HG02884 (cell line): ENCODE measurements around the gene PROX1.
"Not testable (repeated sequence)": the region's sequence is repeated elsewhere in the genome, so short reads cannot be mapped to it uniquely, and the experiment has no call there.

ENCODE experiments used
- ATAC-seq: cut with Tn5 transposase; IDR thresholded peaks from one replicate; pipeline ENCODE4 v1.9.1; 2021; ENCODE audit warnings: mild to moderate bottlenecking, moderate library complexity; ENCODE audit not compliant: unreplicated experiment

The PROX1 gene

DNA sequence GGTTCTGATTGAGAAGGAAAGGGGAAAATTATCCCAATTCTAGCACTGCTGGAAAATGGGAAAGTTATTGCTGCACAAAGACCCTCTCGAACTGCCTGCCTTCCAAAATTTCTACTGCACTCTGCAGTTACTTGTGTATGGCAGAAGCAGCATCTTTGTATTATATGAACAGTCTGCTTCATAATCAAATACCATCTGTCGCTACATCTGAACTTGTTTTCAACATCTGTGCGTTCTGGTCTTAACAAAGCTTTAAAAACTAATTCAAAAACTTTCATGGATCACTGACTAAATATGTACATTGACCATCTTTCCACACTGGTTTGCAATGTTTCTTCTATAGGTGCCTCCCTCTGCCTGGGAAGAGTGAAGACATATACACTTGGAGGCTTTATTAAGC, 79.2 kb downstream of the PROX1 start:
- ATAC-seq, result no peak

DNA sequence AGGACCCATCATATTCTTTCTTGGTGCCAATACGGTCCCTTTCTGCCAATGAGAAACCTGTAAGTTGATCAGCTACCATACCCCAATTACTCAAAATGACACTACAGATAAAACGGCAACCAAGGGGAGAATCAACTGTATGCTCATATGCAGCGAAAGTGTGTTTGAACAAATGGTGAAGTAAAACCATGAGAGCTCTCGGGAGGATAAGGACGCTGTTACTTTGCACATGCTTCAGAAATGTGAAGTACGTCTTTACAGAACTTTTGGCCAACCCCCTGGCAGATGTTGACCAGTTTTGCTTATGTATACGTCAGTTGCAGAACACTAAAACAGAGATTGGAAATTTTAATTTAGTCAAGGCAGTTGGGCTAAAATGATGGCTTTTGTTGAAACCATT, 79.6 kb downstream of the PROX1 start:
- no peak for ATAC-seq

DNA sequence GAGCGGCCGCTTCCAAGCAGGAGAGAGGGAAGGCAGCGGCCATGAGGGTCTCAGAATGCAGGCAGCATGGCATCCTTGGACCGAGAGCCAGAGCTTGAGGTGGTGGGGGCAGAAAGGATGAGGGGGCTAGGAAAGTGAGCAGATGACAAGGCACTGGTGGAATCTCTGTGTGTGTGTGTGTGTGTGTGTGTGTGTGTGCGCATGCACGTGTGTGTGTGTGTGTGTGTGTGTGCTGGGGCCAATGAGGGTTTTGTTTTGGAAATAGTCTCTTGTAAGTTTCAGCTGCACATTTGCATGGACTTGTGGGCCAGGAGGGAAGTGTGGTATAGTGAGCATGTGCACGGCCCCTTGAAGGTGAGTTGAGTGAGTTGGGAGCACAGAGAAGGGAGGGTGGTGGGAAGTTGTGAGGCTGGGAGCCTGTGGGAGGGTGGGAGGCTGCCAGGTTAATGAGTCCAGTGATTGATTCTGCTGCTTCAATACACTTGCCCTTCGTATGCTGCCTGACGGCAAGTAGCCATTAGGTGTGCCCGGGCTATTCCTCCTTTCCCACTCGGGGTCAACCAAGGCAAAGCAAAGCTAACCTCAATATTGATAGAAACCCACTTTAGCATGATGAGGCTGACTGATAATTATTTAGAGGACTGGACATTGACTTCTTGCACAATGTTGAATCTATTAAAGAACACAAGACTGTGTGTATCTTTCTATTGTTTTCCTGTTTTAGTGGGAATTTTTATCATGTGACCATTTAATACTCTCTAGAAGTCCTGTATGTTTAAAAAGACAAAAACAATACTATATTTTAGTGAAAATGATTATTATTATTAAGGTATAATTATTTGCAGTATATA, 80.3 kb downstream of the PROX1 start:
- no peak for ATAC-seq

DNA sequence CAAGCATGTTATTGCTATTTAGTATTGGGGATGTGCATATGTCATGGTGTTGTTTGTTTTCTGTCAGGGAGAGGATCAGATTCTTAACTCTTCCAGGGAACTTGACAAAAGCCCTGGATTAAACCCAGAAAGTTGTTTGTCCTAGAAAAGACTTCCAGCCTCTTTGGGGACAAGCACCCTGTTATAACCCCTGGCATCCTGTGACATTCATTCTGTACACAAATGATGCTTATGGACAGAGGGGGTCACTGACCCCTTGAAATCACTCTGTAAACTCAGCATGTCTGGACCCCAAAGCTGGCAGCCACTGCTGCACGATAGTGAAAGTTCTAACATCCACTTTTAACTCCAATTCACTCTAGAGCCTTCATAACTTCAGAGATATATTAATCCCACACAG, 81.2 kb downstream of the PROX1 start:
- ATAC-seq, result no peak

DNA sequence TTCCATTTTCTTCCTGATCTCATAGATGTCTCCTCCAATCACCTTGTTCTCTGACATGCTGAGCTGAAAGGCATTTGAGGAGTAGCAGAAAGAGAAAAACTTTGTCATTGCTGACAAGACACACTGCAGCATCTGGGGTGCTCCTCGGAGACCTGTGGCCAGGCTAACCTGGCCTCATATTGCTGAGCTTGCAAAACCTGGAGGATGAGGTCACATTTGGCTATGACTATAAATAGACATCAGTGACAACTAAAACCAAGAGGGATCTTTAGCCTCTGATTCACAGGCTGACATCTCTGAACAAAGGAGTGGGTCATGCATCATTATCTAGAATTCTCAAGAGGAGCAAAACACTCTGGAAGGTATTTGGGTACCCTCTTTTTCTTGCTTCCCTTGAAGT, 83.7 kb downstream of the PROX1 start:
- no peak for ATAC-seq

DNA sequence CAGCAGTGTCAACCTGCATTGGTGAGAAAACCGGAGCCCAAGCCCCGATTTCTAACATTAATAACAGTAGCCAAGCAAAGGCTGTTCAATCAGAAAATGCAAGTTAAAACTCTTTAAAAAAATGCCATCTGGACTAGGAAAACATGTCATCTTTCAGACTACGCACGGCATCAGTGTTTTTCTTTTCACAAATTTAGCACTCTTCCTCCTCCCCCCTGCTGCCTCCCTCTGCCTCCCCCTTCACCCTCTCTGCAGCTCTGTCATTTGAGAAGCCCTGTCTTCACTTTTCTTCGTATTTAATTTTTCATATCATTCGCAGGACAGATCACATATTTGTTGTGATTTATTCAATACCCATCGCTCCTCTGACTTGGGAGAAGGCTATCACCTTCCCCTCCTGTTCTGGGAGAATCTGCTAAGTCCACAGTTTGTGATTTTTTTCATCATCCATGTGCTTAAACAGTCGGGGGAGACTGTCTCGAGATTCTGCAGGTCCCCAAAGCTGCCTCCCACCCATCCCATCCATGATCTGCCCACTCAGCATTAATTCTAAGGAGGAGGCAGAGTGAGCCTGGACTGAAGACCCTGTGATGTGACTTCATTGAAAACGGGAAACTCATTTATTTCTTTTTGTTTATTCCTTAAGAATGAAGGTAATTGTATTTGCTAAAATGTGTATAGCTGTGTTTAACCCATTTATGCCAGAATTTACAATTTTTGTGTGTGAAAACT, 84.8 kb downstream of the PROX1 start:
- ATAC-seq, result no peak

DNA sequence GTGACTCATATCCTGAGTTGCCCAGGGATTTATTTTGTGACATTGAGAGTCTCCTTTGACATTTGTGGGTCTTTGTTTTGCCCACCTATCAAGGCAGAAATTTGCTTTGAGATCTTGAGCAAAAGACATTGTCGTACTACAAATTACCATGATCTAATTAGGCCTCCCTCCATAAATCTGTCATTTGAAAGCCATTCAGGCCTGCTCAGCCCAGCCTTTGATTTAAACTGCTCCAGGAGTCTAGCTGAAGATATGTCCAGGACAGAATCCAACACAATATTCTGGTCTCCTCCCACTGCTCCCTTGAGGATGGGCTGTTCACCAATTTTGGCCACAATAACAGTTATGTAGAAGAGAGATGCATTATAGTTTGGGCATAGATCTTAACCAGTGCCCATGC, 86.7 kb downstream of the PROX1 start:
- ATAC-seq, result no peak

DNA sequence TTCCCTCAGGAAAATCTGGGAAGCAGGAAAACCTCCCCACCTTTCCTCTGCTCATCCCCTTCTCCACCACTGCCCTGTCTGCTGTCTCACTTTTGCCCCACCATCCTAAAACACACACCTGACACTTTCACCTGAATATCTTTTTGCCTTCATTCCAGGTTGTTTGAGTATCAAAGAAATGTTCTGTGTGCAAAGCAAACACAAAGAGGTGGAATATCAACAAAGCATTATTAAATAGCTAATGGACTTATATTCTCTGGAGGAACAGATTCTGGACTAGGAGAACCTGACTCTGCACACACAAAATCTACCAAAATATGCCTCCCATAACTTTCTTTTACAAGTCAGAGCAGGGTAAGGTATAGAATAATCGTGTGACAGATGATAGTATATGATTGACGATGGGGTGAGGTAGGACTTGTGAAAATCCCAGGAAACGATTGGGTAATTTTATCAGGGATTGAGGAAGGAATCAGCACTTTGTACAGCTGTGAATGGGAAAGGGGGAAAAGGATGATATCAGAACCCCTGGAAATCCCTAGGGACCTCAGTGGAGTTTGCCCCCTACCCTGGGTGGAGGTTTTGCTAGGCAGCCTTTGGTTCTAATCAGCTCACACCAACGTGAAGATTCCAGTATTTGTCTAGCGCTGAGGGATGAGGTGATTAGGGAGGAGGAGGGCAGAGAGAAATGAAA, 87.7 kb downstream of the PROX1 start:
- no peak for ATAC-seq

DNA sequence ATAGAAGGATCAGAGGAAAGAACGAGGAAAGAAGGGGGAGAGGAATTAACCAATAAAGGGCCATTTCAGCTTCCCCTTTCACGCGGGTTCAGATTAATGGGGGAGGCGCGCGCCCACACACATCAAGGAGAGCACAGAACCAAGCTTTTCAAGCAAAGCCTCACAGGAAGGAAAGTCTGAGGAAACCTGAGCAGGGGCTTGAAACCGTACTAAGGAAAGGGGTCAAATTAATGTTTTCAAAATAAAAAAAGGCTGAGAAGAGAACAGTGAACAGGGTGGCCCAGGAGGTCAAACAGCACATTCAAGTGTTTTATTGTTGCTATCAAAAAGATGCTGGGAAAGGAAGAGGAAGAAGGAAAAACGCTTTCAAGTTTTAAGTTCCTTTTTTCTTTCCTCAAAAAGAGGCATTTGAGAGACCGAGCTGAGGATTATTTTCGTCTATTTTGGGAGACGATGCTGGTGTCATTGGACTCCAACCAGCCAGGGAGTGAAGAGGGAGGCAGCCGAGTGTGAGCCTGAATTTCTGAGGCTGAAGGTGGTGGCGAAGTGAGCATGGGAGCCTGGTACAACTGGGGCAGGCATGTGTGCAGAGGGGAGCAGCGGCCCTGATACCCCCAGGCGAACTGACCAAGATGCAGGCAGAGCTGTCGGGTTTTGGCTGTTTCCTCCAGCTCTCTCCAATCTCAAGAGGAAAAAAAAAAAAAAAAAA, 88.4 kb downstream of the PROX1 start:
- no peak for ATAC-seq

DNA sequence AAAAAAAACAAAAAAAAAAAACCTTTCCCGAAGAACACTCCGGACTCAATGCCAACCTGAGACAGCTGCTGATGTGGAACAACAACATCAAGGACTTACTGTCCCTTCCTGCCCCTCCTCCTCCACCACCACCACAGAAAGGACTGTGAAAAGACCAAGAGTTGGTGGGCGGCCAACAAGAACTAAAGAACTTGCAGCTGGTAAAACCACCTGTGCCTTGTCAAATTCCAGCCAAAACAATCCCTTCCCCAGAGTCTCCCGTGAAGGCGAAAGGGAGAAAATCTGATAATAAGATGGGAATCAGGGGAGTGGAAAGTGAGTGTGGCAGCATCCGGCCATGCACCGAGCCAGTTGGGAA, 88.9 kb downstream of the PROX1 start:
- no peak for ATAC-seq

DNA sequence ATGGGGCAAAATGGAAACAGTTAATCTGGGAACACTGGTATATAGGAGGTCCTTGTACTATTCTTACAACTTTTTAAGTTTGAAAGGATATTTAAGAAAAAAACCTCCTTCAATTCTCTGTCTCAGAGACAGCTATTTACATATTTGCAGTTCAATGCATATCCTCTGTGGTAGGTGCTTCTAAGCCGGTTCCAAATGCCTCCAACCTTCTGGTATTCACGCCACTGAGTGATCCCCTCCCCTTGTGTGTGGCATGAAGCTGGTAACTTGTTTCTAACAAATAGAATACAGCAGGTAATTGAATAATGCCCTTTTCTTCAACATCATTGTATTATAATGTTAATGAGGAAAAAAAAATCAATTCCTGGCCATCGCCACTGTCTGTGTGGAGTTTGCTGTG, 91.2 kb downstream of the PROX1 start:
- ATAC-seq, result no peak

DNA sequence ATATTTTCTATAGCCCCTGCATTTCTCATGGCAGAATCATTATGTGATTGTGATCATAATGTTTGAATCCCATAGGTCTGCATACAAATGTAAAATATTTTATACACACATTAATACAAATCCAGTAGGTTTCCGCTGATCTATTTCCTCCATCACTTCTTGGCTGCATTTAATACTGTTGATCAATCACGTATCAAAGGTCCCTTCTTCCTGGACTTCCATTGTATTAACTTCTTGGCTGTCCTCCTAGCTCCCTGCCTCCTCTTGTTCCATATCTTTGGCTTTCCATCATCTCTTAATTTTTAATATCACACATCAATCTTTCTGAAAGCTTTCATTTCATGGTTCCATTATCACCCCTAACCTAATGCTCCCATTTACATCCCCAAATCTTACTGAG, 97.6 kb downstream of the PROX1 start:
- no peak for ATAC-seq

DNA sequence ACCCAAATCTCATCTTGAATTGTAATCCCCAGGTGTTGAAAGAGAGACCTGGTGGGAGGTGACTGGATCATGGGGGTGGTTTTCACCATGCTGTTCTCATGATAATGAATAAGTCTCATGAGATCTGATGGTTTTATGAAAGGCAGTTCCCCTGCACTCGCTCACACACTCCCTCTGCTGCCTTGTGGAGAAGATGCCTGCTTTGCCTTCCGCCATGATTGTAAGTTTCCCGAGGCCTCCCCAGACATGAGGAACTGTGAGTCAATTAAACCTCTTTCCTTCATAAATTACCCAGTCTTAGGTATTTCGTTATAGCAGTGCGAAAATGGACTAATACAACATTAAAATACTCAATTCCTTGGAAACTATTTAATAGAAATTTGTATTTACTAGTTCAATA, 99.2 kb downstream of the PROX1 start:
- no peak for ATAC-seq

DNA sequence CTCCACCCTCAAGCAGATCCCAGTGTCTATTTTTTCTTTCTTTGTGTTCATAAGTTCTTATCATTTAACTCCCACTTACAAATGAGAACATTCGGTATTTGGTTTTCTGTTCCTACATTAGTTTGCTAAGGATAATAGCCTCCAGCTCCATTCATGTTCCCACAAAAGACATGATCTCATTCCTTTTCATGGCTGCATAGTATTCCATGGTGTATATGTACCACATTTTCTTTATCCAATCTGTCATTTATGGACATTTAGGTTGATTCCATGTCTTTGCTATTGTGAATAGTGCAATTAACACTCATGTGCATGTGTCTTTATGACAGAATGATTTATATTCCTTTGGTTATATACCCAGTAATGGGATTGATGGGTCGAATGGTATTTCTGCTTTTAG, 101.2 kb downstream of the PROX1 start:
- ATAC-seq, result not testable (repeated sequence)
